Adipose tissue (tissue), 3 donors: Measurements from ENCODE around the gene OVCA2. TPM values are rescaled to one million over a fixed set of nuclear protein-coding genes. Genes with fewer than 3 reads are reported as not detected.
A peak's percentile ranks its signal among the peaks of the same experiment; 100 is the strongest.

Experiments
- H3K27ac ChIP-seq: one replicate; pipeline ENCODE4 v1.5.1; 2013; ENCODE audit warnings: low read depth, low read length
- WGBS, 3 donors: extraction: QIAGEN DNeasy Blood & Tissue Kit; methylation state at CpG; one replicate each; pipeline ENCODE4 v1.1.7; 2013; 5-methylcytosine and 5-hydroxymethylcytosine counted together
- polyA plus RNA-seq, 3 donors: library from polyadenylated mRNA; stranded (reverse); fragments of 200-250 nt; gene quantifications; one replicate each; pipeline ENCODE4 v1.2.3, GENCODE V29; 2013
- donor health status: healthy with polysubstance abuse.
- donor health status: Bipolar disorder and iron deficiency.
- donor health status: healthy.

The OVCA2 gene
- polyA plus RNA-seq, 3 donors, result 30.9 to 40.7 (median 38.7) TPM

DNA sequence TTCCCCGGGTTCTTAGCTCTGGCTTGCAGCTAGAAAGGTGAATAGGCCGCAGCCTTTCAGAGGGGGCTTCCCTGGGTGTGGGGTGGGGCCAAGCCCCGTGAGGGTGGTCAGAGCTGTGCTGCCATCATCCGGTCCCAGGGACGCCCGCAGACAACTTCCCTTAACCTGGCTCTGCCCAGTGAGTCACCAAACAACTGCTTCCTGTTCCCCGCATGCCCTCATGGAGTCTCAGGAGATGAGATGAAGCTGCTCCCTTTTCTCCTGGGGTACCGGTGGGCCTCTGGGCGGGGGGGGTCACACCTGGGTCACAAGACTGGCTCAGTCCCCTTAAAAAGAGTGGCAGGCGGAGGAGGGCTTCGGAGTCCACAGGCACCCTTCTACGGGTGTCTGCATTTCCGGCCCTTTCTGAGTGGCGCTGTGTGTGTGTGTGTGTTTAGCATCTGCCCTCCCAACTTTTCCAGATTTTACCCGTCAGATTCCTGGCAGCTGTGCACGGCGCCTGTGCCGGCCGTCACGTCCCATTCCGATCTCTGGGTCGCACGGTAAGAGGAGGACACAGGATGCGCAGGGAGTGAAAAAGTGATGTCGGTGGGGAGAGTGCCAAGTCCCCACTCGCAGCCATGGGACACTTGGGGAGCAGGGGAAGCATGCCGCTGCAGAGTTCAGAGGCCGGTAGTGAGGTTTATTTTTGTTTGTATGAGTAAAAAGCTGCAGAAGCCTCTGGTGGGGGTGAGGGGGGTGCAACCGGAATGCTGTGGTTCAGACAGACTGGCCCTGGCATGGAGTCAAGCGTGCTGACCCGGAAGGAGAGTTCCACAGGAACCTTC, 29.8 kb downstream of the OVCA2 start:
- H3K27ac ChIP-seq, result peak overlapping the region; percentile 48
- 49 to 83% (median 53%) methylated on average over 30 to 31 of the region's 31 CpGs for WGBS, 3 donors

- WGBS, 3 donors, result 75 to 84% (median 75%) methylated on average over 10 of the region's 10 CpGs
- no peak overlapping the region for H3K27ac ChIP-seq
Measured at GRCh38 chr17:2074919-2075318, 33.1 kb downstream of the OVCA2 start.

- WGBS, 3 donors, result 47 to 79% (median 47%) methylated on average over 13 of the region's 13 CpGs
- peak overlapping the region; percentile 34 for H3K27ac ChIP-seq
Measured at GRCh38 chr17:2075336-2076086, 33.7 kb downstream of the OVCA2 start.

GRCh38 chr17:2076087-2076984, 34.5 kb downstream of the OVCA2 start:
- 43 to 68% (median 47%) methylated on average over 17 of the region's 17 CpGs for WGBS, 3 donors
- no peak overlapping the region for H3K27ac ChIP-seq

GRCh38 chr17:2077040-2077439, 35.2 kb downstream of the OVCA2 start:
- no peak overlapping the region for H3K27ac ChIP-seq
- whole genome bisulfite sequencing, 3 donors, result 74 to 88% (median 83%) methylated on average over 8 of the region's 8 CpGs

GRCh38 chr17:2081564-2081963, 39.7 kb downstream of the OVCA2 start:
- 74 to 89% (median 80%) methylated on average over 9 of the region's 9 CpGs for WGBS, 3 donors
- no peak overlapping the region for H3K27ac ChIP-seq

DNA sequence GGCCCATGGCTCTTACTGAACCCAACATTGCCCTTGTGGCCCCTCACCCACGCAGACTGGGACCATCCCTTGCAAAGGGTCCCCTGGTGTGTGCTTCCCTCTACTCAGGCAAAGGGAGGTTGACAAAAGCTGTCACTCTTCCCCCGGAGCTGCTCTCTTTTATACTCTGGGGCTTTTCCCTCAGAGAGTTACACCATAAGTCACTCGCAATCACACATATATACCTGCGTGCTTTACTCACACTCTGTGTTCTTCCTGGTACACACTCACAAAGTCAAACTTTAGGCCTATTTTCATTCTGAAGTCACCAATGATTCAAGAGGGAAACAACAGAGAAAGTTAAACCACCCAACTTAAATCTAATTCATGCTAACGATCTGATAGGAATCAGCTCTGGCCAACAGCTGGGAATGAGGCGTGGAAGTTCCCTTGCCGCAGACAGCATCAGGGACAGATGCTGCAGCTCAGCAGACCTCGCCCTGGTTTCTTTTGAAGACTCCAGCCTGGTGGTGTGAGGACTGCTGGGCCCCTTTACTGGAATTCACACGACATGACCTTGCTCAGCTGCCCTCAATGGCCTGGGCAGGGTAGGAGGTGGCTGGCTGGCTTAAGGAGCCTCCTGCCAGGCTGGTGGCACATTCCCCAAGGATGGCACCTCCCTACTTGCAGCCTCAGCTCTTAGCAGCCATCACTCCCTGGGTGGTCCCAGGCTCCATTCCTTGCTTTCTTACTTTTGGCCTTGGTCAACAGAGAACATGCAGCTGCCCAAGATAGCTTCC, 40.4 kb downstream of the OVCA2 start:
- WGBS, 3 donors, result 69 to 80% (median 77%) methylated on average over 9 of the region's 9 CpGs
- H3K27ac ChIP-seq, result no peak overlapping the region

- H3K27ac ChIP-seq, result no peak overlapping the region
- WGBS, 3 donors, result 18 to 57% (median 19%) methylated on average over 7 of the region's 7 CpGs
Measured at GRCh38 chr17:2083613-2084035, 41.8 kb downstream of the OVCA2 start.

- H3K27ac ChIP-seq, result no peak overlapping the region
- 42 to 62% (median 49%) methylated on average over 8 of the region's 8 CpGs for WGBS, 3 donors
Measured at GRCh38 chr17:2084036-2084765, 42.4 kb downstream of the OVCA2 start.

DNA sequence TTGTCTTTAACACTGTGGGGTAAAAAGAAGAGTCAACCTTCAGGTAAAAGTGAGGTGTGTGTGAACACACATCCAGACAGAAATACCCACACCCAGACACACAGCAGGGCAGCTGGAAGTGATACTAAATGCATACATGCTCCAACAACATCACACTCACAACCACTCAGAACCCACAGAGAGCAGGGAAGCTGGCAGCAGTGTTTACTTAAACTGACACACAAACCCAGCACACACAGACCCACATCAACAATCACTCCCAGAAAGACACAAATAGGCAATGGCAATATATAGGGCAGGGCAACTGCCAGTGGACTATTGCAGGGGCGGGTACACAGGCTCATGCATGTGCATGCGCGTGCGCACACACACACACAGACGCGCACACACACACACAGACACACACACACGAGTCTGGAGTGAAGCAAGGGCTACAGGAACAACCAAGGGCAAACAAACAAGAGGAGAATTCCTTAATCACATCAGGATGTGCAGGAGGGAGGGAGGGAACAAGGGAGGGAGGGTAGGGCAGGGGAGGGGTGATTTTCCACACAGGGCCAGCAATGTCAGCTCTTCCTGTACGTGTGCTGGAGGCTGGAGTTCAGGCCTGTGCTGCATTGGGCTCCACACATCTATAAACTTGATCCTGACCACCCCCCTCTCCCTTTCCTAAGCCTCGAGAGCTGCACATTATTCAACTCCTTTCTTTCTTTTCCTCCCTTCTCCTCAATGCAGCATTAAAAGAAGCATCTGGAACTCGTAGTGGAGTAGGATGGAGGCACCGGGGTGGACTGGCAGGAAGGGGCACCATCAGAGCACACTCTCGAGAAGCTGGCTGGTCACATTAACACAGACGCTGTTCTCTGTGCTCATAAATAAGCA, 43.2 kb downstream of the OVCA2 start:
- no peak overlapping the region for H3K27ac ChIP-seq
- WGBS, 3 donors, result 37 to 66% (median 42%) methylated on average over 13 of the region's 13 CpGs

DNA sequence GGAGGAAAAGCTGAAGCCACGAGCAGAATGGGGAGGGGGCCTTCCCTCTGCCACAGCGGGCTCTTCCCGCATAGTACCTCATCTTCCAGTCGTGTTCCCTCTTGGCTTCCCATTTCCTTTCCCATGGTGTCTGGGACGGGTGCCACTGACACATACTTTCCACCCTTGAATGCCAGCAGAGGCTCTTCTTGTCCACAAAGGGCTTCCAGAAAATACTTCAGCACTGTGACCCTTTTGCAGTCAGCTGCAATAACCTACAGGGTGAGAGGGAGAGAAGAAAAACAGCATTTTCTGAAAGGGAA, 43.8 kb downstream of the OVCA2 start:
- H3K27ac ChIP-seq, result no peak overlapping the region
- 32 to 65% (median 38%) methylated on average over 5 of the region's 5 CpGs for WGBS, 3 donors

GRCh38 chr17:2086306-2086705, 44.5 kb downstream of the OVCA2 start:
- H3K27ac ChIP-seq, result no peak overlapping the region
- 48 to 79% (median 56%) methylated on average over 3 of the region's 3 CpGs for WGBS, 3 donors

- WGBS, 3 donors, result 22 to 71% (median 33%) methylated on average over 10 of the region's 10 CpGs
- no peak overlapping the region for H3K27ac ChIP-seq
Measured at GRCh38 chr17:2087597-2088211, 45.9 kb downstream of the OVCA2 start.

DNA sequence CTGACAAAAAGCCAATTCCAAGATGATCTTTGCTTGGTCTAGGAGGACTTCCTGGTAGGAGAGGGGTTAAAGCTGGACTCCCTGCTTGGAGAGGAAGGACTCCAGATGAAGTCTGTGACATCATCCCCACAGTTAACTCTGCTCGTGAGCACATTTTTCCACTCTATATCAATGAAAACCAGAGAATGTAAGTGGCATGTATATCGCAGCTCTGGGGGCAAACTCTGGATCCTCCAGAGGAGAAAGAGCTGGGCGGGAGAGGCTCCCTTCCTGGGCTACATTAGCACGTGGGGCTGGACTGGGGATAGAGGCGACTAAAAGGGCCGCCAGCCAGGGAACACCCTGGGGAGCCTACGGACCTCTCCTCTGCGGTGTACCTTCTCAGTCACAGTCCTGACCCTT, 47.2 kb downstream of the OVCA2 start:
- WGBS, 3 donors, result 19 to 73% (median 24%) methylated on average over 8 of the region's 8 CpGs
- H3K27ac ChIP-seq, result peak overlapping the region; percentile 43

GRCh38 chr17:2090210-2090641, 48.4 kb downstream of the OVCA2 start:
- H3K27ac ChIP-seq, result no peak overlapping the region
- WGBS, 3 donors, result 40 to 78% (median 50%) methylated on average over 9 of the region's 9 CpGs
